Measurements from ENCODE around the gene FGF10. TPM values are rescaled to one million over a fixed set of nuclear protein-coding genes. Genes with fewer than 3 reads are reported as not detected.

Gene FGF10
- total and polyA plus RNA-seq, 2 of the 4 experiments (the other 2 are of a cell fraction), result not detected

- Histone ChIP-seq H4K5ac (ENCODE audit: low read depth, low read length) (no peak overlapping the region), H2BK5ac (ENCODE audit: low read depth, low read length, poor library complexity, severe bottlenecking) (no peak overlapping the region), H3K18ac (ENCODE audit: low read depth, low read length) (no peak overlapping the region), H2AK9ac (replicated peaks; ENCODE audit: low read depth, low read length, poor library complexity) (no peak overlapping the region), H3K79me1 (ENCODE audit: low read depth in 1 of 2, low read length in 2 of 2) (no peaks in the 10 kb centered on the region), H3K36me3 (ENCODE audit: control insufficient read depth, insufficient read depth, low read length) (no peaks in the 10 kb centered on the region), H2BK20ac (ENCODE audit: low read depth, low read length) (no peak overlapping the region), H2BK15ac (ENCODE audit: low read depth, low read length) (no peak overlapping the region), H3K27me3 (ENCODE audit: control insufficient read depth, insufficient read depth, low read length) (no peaks in the 10 kb centered on the region), H4K20me1 (ENCODE audit: insufficient read depth, low read length) (no peaks in the 10 kb centered on the region), H3K9me1 (ENCODE audit: insufficient read depth, low read length) (no peaks in the 10 kb centered on the region), H3K4me3 (ENCODE audit: insufficient read depth, low read depth, low read length) (no peak overlapping the region), H3K9me3 (ENCODE audit: control insufficient read depth, insufficient read depth, low read length) (no peaks in the 10 kb centered on the region), H3K14ac (replicated peaks; ENCODE audit: low read depth, low read length) (no peak overlapping the region), H2AFZ (replicated peaks; ENCODE audit: low read length, poor library complexity) (no peak overlapping the region), H2BK120ac (ENCODE audit: low read depth, low read length) (no peak overlapping the region), H2AK5ac (ENCODE audit: low read depth, low read length) (no peak overlapping the region), H3K27ac (ENCODE audit: insufficient read depth, low read length) (no peak overlapping the region), H3K56ac (ENCODE audit: extremely low read depth, insufficient read depth, low read length) (no peak overlapping the region), H3K9ac (ENCODE audit: low read depth, low read length) (no peak overlapping the region), H4K91ac (ENCODE audit: insufficient read depth, low read depth, low read length) (no peak overlapping the region), H3K23ac (ENCODE audit: low read depth, low read length) (no peak overlapping the region), H3K4me2 (ENCODE audit: low read depth, low read length) (no peak overlapping the region), H4K8ac (ENCODE audit: low read depth in 2 of 2, low read length in 2 of 2) (no peak overlapping the region), H3K4me1 (ENCODE audit: control insufficient read depth, insufficient read depth, low read length) (no peaks in the 10 kb centered on the region), H3K4ac (ENCODE audit: low read depth, low read length) (no peak overlapping the region)
- no peak for ATAC-seq (ENCODE audit: low read depth)
- no CpG with 5 or more reads among the region's 2 CpGs for WGBS, 2 experiments (ENCODE audit: extremely low coverage in 2 of 2, insufficient read length in 1 of 2)
- CTCF ChIA-PET, result no interaction called here
- no peak for DNase-seq
- POLR2A ChIA-PET (ENCODE audit: unreplicated experiment), result no interaction called here
- in situ Hi-C loops (cut with MboI; ENCODE audit: low sequenced_read_pairs), result no loop called here
- dilution Hi-C loops (cut with HindIII; ENCODE audit: low sequenced_read_pairs, unreplicated experiment), result no loop called here
- TF ChIP-seq MAFK (IDR thresholded peaks at IDR 0.05; ENCODE audit: low read depth, low read length) (no peak), ELK1 (IDR thresholded peaks at IDR 0.05; ENCODE audit: borderline replicate concordance, low read depth, low read length) (no peak), RCOR1 (IDR thresholded peaks at IDR 0.05; ENCODE audit: insufficient replicate concordance, low read length) (no peak), FOS (IDR thresholded peaks at IDR 0.05; ENCODE audit: low read depth, low read length) (no peak), MXI1 (IDR thresholded peaks at IDR 0.05; ENCODE audit: borderline replicate concordance, low read depth, low read length) (no peak), RFX5 (IDR thresholded peaks at IDR 0.05; ENCODE audit: low read depth, low read length) (no peak), BHLHE40 (IDR thresholded peaks at IDR 0.05; ENCODE audit: low read depth, low read length) (no peak), SMC3 (IDR thresholded peaks at IDR 0.05; ENCODE audit: low read depth, low read length) (no peak), RAD21 (IDR thresholded peaks at IDR 0.05; ENCODE audit: low read length) (no peak), POLR2A (IDR thresholded peaks at IDR 0.05; ENCODE audit: low read depth, low read length) (no peak), CHD1 (IDR thresholded peaks at IDR 0.05; ENCODE audit: low read depth, low read length) (no peak), MAZ (IDR thresholded peaks at IDR 0.05; ENCODE audit: borderline replicate concordance, low read depth, low read length) (no peak), NFE2L2 (IDR thresholded peaks at IDR 0.05; ENCODE audit: low read depth, low read length) (no peak), CEBPB (IDR thresholded peaks at IDR 0.05; ENCODE audit: low read depth, low read length) (no peak), USF2 (IDR thresholded peaks at IDR 0.05; ENCODE audit: low read depth, low read length) (no peak)
- TF ChIP-seq, protein P1, sequence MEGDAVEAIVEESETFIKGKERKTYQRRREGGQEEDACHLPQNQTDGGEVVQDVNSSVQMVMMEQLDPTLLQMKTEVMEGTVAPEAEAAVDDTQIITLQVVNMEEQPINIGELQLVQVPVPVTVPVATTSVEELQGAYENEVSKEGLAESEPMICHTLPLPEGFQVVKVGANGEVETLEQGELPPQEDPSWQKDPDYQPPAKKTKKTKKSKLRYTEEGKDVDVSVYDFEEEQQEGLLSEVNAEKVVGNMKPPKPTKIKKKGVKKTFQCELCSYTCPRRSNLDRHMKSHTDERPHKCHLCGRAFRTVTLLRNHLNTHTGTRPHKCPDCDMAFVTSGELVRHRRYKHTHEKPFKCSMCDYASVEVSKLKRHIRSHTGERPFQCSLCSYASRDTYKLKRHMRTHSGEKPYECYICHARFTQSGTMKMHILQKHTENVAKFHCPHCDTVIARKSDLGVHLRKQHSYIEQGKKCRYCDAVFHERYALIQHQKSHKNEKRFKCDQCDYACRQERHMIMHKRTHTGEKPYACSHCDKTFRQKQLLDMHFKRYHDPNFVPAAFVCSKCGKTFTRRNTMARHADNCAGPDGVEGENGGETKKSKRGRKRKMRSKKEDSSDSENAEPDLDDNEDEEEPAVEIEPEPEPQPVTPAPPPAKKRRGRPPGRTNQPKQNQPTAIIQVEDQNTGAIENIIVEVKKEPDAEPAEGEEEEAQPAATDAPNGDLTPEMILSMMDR (conservative IDR thresholded peaks at IDR 0.05; ENCODE audit: low read depth, low read length), result no peak
- intact Hi-C loops (cut with micrococcal nuclease), result no loop called here
- BruUV-seq (replicated peaks), result no TSS peak
Observed at GRCh38 chr5:44358421-44358820, 30.8 kb downstream of the FGF10 start.
